Measurements from ENCODE around the gene RGMA.
A peak's percentile ranks its signal among the peaks of the same experiment; 100 is the strongest.
"Not testable (repeated sequence)": the region's sequence is repeated elsewhere in the genome, so short reads cannot be mapped to it uniquely, and the experiment has no call there.

The RGMA gene

DNA sequence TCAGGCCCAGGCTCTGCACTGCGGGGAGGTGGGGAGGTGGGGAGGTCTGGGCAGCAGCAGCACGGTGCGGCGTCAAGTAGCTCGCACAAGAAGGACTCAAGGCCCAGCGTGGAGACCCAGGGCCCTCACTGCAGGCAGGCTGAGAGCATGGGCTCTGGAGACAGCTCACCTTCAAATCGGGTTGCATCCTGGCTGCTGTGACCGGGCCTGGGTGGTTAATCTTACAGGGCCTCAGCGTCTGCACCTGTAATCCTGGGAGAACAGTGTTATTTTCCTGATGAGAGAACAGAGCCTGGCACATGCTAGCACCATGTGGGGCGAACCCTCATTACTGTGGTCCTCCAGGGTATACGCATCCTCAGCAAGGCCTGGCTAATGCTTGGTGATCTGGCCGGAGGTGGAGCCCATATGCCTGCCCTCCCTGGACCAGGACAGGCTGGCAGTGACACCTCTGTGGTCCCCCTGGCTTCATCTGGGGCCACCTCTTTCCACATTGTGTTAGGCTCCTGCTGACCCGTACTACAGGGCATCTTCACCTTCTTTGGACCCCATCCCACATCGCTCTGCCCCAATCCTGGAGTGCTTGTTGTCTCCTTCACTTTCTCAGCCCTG, 55.5 kb downstream of the RGMA start:
- DNase-seq = no peak

DNA sequence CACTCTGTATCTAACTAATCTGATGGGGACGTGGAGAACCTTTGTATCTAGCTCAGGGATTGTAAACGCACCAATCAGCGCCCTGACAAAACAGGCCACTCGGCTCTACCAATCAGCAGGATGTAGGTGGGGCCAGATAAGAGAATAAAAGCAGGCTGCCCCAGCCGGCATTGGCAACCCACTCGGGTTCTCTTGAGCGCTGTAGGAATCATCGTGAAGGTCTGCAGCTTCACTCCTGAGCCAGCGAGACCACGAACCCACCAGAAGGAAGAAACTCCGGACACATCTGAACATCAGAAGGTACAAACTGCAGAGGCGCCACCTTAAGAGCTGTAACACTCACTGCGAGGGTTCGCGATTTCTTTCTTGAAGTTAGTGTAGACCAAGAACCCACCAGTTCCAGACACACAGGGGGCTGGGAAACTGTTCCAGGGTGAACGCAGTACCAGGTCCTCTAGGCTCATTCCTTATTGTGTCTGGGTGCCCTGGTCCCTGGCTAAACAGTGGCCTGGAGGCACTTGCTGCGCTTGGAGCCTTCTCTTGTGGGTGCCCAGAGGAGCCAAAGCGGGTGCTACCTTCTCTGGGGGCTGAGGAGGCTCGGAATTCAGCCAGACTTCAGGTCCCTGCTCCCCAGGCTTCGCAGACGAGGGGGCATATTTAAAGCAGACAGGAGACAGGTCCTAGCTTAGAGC, 56.4 kb downstream of the RGMA start:
- not testable (repeated sequence) for DNase-seq

DNA sequence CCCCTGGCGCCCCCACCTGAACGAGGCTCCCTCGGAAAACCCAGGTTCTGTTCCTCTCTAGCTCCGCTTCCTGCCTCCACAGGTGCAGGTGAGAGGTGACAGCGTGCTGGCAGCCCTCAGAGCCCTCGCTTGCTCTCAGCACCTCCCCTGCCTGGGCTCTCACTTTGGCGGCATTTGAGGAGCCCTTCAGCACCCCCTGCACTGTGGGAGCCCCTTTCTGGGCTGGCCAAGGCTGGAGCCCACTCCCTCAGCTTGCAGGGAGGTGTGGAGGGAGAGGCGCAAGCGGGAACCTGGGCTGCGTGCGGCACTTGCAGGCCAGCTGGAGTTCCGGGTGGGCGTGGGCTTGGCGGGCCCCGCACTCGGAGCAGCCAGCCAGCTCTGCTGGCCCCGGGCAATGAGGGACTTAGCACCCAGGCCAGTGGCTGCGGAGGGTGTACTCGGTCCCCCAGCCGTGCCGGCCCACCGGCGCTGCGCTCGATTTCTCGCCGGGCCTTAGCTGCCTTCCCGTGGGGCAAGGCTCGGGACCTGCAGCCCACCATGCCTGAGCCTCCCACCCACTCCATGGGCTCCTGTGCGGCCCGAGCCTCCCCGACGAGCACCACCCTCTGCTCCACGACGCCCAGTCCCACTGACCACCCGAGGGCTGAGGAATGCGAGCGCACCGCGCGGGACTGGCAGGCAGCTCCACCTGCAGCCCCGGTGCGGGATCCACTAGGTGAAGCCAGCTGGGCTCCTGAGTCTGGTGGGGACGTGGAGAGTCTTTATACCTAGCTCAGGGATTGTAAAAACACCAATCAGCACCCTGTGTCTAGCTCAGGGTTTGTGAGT, 57.2 kb downstream of the RGMA start:
- not testable (repeated sequence) for DNase-seq

DNA sequence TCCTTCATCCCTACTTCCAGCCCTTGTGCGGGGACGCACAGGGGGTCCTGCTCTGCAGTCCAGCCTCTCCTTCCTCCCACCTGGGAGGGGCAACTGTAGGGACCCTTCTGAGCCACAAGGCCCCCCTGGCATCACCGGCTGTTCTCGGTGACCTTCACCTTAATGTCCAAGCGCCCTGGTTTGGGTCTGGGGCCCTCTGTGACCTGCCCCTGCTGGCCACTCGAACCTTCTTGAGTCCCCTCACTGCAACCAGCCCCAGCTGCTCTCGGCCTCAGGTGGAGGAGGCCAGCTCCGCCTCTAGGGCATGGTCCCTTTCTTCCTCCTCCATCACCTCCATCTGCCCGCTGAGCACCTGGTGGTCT, 57.9 kb downstream of the RGMA start:
- no peak for DNase-seq

GRCh38 chr15:93030430-93031102, 58.4 kb downstream of the RGMA start:
- peak; percentile 72 to 80 (median 80) for DNase-seq

- no peak for DNase-seq
These were observed 59.1 kb downstream of the RGMA start for GRCh38 chr15:93029836-93030429.

DNA sequence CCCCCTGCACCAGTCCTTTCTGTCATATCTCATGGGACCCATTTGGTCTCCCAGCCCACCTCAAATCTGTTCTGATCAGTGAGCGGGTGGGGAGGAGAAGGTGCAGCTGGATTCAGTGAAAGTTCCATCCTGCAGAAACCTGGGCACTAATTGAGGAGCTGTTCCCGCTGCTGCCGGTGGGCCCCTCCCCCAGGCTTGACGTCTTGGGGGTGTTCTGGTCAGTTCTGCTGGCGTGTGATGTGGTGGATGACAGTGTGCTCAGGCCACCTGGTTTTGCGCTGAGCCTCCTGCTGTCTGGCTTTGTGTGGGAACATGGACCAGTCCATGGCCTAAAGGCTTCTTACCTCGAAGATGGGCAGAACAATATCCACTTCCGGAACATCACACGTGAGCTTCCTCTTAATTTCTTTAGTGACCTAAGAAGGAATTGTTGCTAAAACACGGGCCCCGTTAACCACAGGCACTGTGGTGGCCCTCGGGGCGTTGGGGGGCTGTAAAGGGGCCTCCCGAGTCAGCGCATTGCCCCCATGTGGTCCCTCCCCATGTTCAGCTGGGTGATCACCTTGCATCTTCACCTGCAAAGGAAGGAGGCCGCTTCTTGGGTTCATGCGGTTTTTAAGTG, 59.7 kb downstream of the RGMA start:
- DNase-seq = peak in 2 of 4 experiments; percentile 15 to 50

- peak; percentile 80 to 94 (median 90) for DNase-seq
These were observed 60.3 kb downstream of the RGMA start for GRCh38 chr15:93028632-93029213.

- no peak for DNase-seq
These were observed 60.8 kb downstream of the RGMA start for GRCh38 chr15:93028111-93028631.

DNA sequence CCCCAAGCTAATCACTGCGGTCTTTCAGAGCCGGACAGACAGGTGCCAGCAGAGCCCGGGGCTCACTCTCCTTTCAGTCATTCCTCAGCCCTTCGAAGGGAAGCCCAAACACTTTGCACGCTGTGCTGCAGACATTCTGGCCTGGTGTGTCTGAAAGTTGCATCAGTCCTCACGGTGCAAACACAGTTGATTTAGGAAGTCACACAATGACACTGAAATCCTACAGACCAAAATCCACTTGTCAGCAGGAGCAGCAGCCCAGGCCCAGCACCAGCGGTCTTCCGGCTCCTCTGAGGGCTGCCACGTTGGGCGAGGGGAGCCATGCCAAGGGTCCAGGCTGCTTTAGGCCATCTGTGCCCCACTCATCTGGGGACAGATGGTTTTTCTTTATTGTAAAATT, 61.6 kb downstream of the RGMA start:
- DNase-seq = peak; percentile 70 to 86 (median 82)

DNA sequence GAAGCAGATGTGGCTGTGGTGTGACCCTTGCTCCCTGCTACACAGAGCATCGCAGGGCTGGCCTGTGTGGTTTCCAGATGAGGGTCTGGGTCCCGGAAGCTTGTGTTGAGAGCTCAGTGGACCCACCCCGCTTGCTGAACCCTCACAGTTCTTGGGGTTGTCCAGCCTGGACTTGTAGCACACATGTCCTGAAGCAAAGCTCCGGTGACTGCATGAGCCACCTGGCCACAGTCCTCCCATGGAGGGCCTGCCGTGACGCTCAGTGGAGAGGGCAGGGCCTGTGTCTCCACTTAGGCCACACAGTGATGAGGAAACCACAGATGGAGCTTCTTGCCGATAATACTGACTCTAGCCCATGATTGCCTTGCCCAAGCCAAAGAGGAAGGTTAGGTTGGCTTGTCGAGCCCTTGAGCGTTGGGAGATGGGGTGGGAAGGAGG, 62.6 kb downstream of the RGMA start:
- peak in 1 of 4 experiments; percentile 15 for DNase-seq

- DNase-seq = peak in 2 of 4 experiments; percentile 17 to 32
These were observed 63.4 kb downstream of the RGMA start for GRCh38 chr15:93025625-93025982.

DNA sequence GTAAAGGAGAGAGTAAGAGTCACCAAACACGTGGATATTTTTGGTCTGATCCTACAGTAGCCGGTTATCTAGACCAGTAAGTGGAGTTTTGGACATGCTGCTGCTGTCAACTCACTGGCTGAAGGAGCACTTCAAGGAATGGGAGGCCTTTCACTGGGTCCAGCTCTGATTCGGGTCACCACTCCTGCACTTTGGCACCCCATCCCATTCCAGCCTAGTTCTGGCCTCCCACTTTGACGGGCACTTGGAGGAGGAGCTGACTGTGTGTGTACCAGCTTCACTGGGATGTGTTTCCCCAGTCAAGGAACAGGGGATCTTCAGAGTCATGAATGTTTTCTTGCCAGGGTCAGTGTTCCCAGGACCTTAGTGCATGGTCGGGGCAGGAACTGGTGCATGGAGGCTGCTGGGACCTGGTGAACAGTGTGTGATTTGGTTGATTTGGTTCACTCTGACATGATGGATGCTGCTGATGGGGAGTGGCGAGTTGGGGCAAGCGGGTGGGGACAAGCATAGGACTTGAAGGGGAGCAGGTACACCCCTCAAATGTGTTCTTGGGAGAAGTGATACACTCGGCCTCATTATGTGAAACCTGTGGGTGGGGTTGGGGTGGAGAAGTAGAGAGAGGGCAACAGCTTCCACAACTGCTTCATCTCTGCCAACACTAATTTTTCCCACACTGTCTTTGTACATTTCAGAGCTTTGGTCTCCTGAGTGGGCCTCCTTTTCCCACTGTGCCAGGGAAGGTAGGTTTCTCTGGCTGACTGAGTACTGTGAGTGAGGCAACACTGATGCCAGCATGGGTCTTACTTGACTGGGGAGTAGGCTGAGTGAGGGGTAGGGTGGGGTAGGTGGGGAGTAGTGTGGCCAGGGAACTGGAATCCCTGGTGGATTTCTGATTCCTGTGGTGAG, 64.0 kb downstream of the RGMA start:
- DNase-seq = no peak

- DNase-seq = no peak
These were observed 64.7 kb downstream of the RGMA start for GRCh38 chr15:93024293-93024692.

GRCh38 chr15:93020976-93021772, 67.8 kb downstream of the RGMA start:
- no peak for DNase-seq

GRCh38 chr15:93019971-93020370, 69.0 kb downstream of the RGMA start:
- no peak for DNase-seq

DNA sequence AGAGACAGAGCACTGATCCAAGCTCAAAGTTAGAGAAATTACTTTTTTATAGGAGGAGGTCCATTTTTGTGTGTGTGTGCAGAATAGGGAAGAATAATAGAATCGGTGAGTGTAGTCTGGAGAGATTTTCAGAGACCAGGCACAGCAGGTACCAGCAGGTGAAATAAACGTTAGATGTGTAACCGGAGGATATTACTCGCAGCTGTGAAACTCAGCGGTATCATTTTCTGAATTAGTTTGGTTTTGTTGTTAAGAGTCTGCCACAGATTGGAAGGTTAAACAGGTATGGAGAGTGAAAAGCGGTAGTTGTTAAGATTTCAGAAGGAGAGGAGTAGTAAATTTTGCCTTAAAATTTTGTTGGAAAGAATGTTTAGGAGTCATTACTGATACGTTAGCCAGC, 69.9 kb downstream of the RGMA start:
- no peak for DNase-seq

GRCh38 chr15:93018574-93018973, 70.4 kb downstream of the RGMA start:
- DNase-seq = no peak

GRCh38 chr15:93017526-93017925, 71.5 kb downstream of the RGMA start:
- DNase-seq = no peak

GRCh38 chr15:93012786-93013185, 76.2 kb downstream of the RGMA start:
- DNase-seq = peak in 1 of 4 experiments; percentile 26
